Fibroblast of lung (primary cell): ENCODE data around the gene VDAC2.

Source experiments
- CTCF ChIP-seq, 2 donors: IDR thresholded peaks in 1 of 2; conservative IDR thresholded peaks in 1 of 2; 1 replicate in 1 of 2; 2 replicates in 1 of 2; pipeline ENCODE4 v1.5.1; 2011 to 2012; ENCODE audit warnings: low read length in 2 of 2, control low read depth in 1 of 2, inconsistent platforms in 1 of 2, low read depth in 1 of 2, mild to moderate bottlenecking in 1 of 2
- EZH2 ChIP-seq: IDR thresholded peaks from 2 replicates; pipeline ENCODE4 v1.5.1; 2012; ENCODE audit warnings: low read length, control low read depth, mild to moderate bottlenecking; ENCODE audit errors: missing control alignments

GRCh38 chr10:75272896-75273295 is 62.3 kb downstream of the VDAC2 start:
- TF ChIP-seq CTCF (conservative IDR thresholded peaks at IDR 0.05 in 1 of 2, IDR thresholded peaks at IDR 0.05 in 1 of 2; ENCODE audit: low read depth in 1 of 2, low read length in 2 of 2) = no peak
- no peak for TF ChIP-seq EZH2
